ENCODE results near the gene ARL14EP.

The ARL14EP gene

DNA sequence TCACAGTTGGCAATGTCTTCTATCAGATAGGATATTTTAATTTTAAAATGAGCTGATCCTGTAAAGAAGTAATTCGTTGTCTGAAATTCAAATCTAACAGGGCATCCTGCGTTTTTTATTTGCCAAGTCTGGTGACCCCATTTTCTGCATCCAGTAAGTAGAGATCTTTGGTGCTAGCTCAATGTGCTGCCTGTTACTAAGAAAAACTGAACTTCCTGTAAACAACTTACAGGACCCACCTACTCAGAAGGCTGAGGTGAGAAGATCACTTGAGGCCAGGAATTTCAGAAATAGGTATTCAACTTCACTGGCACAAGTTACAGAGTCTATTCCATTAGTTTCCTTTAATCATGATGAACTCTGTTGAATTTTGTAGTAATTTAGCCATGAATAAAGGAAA lies 4.0 kb downstream of the ARL14EP start:
- no peak for DNase-seq (ENCODE audit: low read depth, low spot score)

DNA sequence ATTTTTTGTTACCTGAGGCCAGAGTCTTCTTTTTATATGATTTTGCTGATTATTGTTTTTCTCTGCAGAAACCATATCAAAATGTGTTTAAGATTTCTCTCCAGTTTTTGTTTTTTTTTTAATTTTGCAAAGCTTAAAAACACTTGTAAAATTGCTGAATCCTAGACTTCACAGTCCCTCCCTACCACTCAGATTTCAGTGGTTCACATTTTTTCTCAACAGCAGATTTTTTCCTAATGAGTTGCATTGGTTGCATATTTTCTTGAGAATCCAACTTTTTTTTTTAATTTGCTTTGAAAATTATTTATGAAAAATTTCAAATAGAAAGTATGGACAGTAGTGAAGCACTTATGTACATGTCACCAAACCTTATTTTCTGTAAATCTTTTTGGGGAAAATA lies 5.8 kb downstream of the ARL14EP start:
- DNase-seq (ENCODE audit: low read depth, low spot score) = no peak

DNA sequence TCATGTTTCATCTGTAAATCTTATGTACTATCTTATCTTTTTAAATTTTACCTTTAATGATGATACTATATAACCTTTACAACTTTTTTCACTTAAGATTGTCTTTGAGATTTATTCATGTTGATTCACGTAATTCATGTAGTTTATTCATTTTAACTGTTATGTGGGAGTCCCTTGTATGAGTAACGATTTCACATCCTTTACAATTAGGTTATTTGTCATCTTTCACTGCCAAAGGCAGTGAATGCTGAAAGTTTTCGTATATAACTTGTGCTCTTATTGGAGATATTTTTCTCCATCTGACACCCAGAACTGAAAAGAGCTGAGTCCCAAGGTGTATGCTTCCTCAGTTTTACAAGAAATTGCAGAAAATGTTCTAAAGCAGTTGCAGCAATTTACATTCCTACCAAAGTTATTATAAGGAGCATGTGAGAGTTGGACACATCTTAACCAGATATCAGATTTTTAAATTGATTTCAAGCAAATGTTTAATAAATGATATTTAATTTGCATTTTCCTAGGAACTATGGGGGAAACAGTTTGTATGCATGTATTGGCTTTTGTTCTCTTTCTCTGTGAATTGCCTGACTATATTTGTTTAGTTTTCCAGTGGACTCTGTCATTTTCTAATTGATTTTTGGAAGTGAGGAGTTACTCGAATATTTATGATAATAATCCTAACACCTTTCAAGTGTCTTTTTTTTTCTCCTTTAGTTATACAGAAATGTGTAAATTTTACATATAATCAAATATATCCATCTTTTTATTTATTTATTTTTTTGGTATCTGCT lies 6.4 kb downstream of the ARL14EP start:
- DNase-seq (ENCODE audit: low read depth, low spot score) = no peak

DNA sequence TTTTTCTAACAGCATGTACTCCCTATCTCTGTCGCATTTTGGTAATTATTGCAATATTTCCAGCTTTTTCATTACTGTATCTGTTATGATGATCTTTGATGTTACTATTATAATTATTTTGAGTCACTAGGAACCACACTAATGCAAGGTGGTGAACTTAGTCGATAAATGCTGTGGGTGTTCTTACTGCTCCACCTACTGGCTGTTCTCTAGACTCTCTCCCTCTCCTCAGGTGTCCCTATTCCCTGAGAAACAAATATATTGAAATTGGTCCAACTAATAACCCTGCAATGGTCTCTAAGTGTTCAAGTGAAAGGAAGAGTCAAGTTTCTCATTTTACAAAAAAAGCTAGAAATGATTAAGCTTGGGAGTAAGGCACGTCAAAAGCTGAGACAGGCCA lies 10.5 kb downstream of the ARL14EP start:
- no peak for DNase-seq (ENCODE audit: low read depth, low spot score)

- DNase-seq (ENCODE audit: low read depth, low spot score) = no peak
Measured at GRCh38 chr11:30342736-30343166, 19.8 kb downstream of the ARL14EP start.

DNA sequence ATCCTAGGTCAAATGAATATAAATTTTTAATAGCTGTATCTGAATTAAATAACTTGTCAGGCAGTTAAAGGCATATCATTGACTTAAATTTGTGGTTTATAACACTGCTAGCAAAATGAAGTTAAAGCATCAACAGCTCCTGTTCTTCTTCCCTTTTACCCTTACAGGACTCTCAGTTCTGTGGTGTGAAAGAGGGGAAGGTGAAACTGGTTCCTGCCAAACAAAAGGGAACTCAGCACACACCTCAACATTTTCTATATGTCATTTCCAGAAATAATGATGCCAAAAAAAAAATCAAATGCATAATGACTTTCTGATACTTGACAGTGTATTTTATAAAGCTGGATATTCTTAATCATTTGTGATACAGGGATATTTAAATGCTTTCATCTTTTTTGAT lies 21.2 kb downstream of the ARL14EP start:
- no peak for DNase-seq (ENCODE audit: low read depth, low spot score)

DNA sequence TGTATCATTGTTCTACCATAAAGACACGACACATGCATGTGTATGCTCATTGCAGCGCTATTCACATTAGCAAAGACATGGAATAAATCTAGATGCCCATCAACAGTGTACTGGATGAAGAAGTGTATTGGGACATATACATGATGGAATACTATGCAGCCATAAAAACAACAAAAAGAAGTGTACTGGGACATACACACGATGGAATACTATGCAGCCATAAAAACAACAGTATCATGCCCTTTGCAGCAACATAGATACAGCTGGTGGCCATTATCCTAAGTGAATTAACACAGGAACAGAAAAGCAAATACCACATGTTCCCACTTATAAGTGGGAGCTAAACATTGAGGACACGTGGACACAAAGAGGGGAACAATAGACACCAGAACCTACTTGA lies 22.7 kb downstream of the ARL14EP start:
- no peak for DNase-seq (ENCODE audit: low read depth, low spot score)

DNA sequence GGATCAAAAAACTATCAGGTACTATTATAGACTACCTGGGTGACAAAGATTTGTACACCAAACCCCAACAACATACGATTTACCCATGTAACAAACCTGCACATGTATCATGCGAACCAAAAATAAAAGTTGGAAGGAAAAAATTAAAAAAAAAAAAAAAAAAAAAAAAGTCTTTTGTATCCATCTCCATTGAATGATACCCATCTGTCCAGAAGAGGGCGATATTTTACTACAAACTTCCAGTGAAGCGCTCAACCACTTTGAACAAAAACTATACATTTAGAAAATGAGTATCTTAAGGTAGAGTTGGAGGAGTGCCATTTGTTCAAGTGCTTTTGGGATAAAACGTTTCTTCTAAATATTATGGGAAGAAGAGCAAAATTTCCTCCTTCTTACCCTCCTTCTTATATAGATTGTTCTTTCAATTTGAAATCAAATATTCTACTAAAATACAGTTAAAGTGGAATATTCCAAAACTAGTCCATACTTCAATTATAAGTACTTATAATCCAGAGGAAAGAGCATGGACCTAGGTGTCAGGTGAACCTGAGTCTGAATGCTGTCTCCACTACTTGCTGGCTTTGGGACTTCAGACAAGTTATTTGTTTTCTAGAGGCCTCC lies 23.3 kb downstream of the ARL14EP start:
- no peak for DNase-seq (ENCODE audit: low read depth, low spot score)

GRCh38 chr11:30348035-30348434 lies 25.1 kb downstream of the ARL14EP start:
- no peak for DNase-seq (ENCODE audit: low read depth, low spot score)

- no peak for DNase-seq (ENCODE audit: low read depth, low spot score)
Measured at GRCh38 chr11:30349885-30350284, 27.0 kb downstream of the ARL14EP start.

- no peak for DNase-seq (ENCODE audit: low read depth, low spot score)
Measured at GRCh38 chr11:30350384-30350783, 27.5 kb downstream of the ARL14EP start.

DNA sequence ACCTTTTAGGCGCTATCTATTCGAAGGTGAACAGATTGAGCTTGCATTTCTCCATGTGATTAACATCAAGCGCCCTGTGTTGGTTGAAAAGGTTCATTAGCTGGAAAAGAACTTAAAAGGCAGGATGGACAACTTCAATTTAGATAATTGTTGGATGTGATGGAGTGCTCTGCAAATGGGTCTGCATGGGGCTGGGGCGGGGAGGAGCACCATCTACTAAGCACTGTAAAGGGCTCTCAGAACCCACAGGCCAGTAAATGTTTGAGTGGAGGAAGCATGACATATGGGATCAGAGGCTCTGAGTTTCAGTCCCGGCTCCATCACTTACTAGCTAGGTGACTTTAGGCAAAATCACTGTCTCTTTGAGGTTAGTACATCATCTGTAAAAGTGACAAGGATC lies 28.2 kb downstream of the ARL14EP start:
- DNase-seq (ENCODE audit: low read depth, low spot score) = no peak

DNA sequence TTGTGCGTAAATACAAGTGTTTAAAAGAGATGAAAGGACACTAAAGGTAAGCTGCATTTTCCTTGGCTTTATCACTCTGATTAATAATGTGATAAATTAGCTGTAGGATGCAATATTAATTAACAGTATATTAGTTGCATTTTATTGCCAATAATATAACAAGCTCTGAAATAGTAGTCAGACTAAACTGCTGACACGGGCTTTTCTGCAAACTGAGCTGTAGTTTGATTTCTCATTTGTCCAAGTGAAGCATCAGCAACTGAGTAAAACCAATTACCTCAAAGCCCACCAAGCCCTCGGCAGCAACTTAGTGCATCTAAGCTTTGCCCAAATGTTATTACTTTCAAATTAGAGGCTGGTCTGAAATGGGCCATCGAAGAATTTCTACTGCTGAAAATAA lies 33.5 kb downstream of the ARL14EP start:
- DNase-seq (ENCODE audit: low read depth, low spot score) = no peak

GRCh38 chr11:30357872-30358271 lies 35.0 kb downstream of the ARL14EP start:
- no peak for DNase-seq (ENCODE audit: low read depth, low spot score)

DNA sequence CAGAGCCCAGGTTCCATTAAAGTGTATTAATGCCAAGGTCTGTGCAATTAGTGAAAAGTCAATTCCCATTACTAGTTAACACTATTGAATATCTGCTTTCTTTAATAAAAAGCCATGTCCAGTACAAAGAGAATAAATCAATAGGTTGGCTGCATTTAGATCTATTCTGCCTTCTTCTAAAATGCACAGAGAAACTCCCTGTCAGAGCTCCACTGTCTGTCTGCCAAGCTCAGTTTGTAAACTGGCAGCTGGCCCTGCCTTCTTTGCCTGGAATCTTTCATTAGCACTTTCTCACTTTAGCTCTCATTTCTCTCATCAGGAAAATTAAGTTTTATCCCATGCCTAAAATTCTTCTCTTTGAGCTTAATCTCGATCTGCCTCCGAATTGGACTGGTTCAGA lies 35.6 kb downstream of the ARL14EP start:
- no peak for DNase-seq (ENCODE audit: low read depth, low spot score)

DNA sequence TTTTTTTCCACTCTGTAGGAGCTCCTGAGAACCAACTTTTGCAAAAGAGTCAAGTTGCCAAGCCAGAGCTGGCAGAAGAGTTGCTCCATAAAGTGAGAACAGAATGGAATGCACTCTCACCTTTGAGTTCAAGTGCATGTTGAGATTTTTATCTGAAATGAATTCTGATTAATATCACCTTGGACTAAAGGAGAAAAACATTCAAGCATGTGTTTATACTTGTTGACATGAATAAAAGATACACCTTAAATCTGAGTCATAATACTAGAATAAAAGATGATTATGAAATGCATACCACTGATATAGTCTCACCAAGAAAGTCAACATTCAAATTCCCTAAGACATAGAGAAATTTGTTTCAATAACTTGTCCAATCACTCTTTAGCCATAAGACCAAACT lies 37.8 kb downstream of the ARL14EP start:
- DNase-seq (ENCODE audit: low read depth, low spot score) = no peak

- DNase-seq (ENCODE audit: low read depth, low spot score) = no peak
Measured at GRCh38 chr11:30364139-30364836, 41.4 kb downstream of the ARL14EP start.

- no peak for DNase-seq (ENCODE audit: low read depth, low spot score)
Measured at GRCh38 chr11:30364837-30365482, 42.1 kb downstream of the ARL14EP start.

- no peak for DNase-seq (ENCODE audit: low read depth, low spot score)
Measured at GRCh38 chr11:30365793-30366517, 43.1 kb downstream of the ARL14EP start.

GRCh38 chr11:30368394-30368793 lies 45.5 kb downstream of the ARL14EP start:
- DNase-seq (ENCODE audit: low read depth, low spot score) = no peak

GRCh38 chr11:30370164-30370563 lies 47.3 kb downstream of the ARL14EP start:
- DNase-seq (ENCODE audit: low read depth, low spot score) = no peak

DNA sequence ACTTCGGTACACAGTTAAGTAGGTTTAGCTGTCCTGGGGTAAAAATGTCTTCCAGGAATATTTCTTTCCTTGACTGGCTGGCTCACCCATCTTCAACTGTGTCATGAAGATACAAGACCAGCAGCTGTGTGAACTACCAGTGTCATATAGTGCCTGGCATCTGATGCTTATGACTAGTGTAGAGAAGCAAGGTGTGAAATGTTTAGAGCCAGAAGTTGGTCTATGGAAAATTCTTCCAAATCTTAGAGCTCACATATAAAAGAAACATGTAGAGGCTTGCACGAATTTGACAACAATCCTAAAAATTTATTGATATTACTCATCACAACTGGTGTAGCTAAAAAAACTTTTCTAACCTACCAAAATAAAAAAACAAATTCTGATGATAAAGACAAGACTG lies 54.4 kb downstream of the ARL14EP start:
- no peak for DNase-seq (ENCODE audit: low read depth, low spot score)

Measured in activated CD4-positive, CD25-positive, alpha-beta regulatory T cell treated with anti-CD3 and anti-CD28 coated beads, Interleukin-2, amount 50 U/mL, for 16 hours (primary cell).